Trophoblast cell (in vitro differentiated cells and primary cell): ENCODE results near the gene PLEKHM3.

ENCODE experiments used
- DNase-seq, 2 donors: peaks; one replicate each; pipeline ENCODE4 v3.0.0-alpha.2; 2016
- H2AFZ ChIP-seq: 2 replicates; pipeline ENCODE4 v1.6.1; 2013; ENCODE audit warnings: low read length, moderate library complexity, mild to moderate bottlenecking; ENCODE audit not compliant: insufficient read depth, poor library complexity
- H2AK5ac ChIP-seq: 2 replicates; pipeline ENCODE4 v1.6.1; 2013; ENCODE audit warnings: mild to moderate bottlenecking, low read length
- H2BK120ac ChIP-seq: 2 replicates; pipeline ENCODE4 v1.6.1; 2013; ENCODE audit warnings: low read length, mild to moderate bottlenecking, moderate library complexity; ENCODE audit not compliant: insufficient read depth, poor library complexity
- H2BK12ac ChIP-seq: 2 replicates; pipeline ENCODE4 v1.6.1; 2013; ENCODE audit warnings: mild to moderate bottlenecking, low read length, moderate library complexity
- H2BK5ac ChIP-seq: 2 replicates; pipeline ENCODE4 v1.6.1; 2013; ENCODE audit warnings: low read length, low read depth, moderate library complexity, mild to moderate bottlenecking; ENCODE audit not compliant: poor library complexity
- H3K14ac ChIP-seq: 2 replicates; pipeline ENCODE4 v1.6.1; 2013; ENCODE audit warnings: mild to moderate bottlenecking, low read length
- H3K18ac ChIP-seq: 2 replicates; pipeline ENCODE4 v1.6.1; 2013; ENCODE audit warnings: mild to moderate bottlenecking, low read length
- H3K23ac ChIP-seq: 2 replicates; pipeline ENCODE4 v1.6.1; 2013; ENCODE audit warnings: low read length
- H3K27ac ChIP-seq: 2 replicates; pipeline ENCODE4 v1.5.1; 2013; ENCODE audit warnings: low read depth, mild to moderate bottlenecking, inconsistent platforms, low read length, moderate library complexity
- H3K27me3 ChIP-seq: 2 replicates; pipeline ENCODE4 v1.6.1; 2013; ENCODE audit warnings: inconsistent platforms, mild to moderate bottlenecking, low read length, moderate library complexity; ENCODE audit not compliant: insufficient read depth
- H3K36me3 ChIP-seq, 2 experiments: 1 replicate in 1 of 2; 2 replicates in 1 of 2; pipeline ENCODE4 v1.6.1; 2013; ENCODE audit warnings: low read length in 2 of 2, mild to moderate bottlenecking in 2 of 2, moderate library complexity in 1 of 2; ENCODE audit not compliant: insufficient read depth in 2 of 2, control insufficient read depth in 1 of 2
- H3K4ac ChIP-seq: 2 replicates; pipeline ENCODE4 v1.6.1; 2013; ENCODE audit warnings: low read depth, mild to moderate bottlenecking, low read length, moderate library complexity
- H3K4me1 ChIP-seq, 2 experiments: 1 replicate in 1 of 2; 2 replicates in 1 of 2; pipeline ENCODE4 v1.6.1; 2013; ENCODE audit warnings: low read length in 2 of 2, mild to moderate bottlenecking in 2 of 2, moderate library complexity in 1 of 2; ENCODE audit not compliant: insufficient read depth in 2 of 2, control insufficient read depth in 1 of 2
- H3K4me2 ChIP-seq: 2 replicates; pipeline ENCODE4 v1.6.1; 2013; ENCODE audit warnings: inconsistent platforms, mild to moderate bottlenecking, low read length, moderate library complexity
- H3K4me3 ChIP-seq: 2 replicates; pipeline ENCODE4 v1.5.1; 2013; ENCODE audit warnings: mild to moderate bottlenecking, low read depth, low read length, inconsistent platforms
- H3K79me1 ChIP-seq: one replicate; pipeline ENCODE4 v1.6.1; 2013; ENCODE audit warnings: low read length
- H3K79me2 ChIP-seq: 2 replicates; pipeline ENCODE4 v1.6.1; 2013; ENCODE audit warnings: low read length, mild to moderate bottlenecking; ENCODE audit not compliant: control insufficient read depth, insufficient read depth, poor library complexity
- H3K9ac ChIP-seq: 2 replicates; pipeline ENCODE4 v1.6.1; 2013; ENCODE audit warnings: mild to moderate bottlenecking, low read length
- H3K9me3 ChIP-seq: 2 replicates; pipeline ENCODE4 v1.6.1; 2013; ENCODE audit warnings: low read depth, mild to moderate bottlenecking, control low read depth, inconsistent platforms, low read length; ENCODE audit not compliant: insufficient read depth
- H4K12ac ChIP-seq: 2 replicates; pipeline ENCODE4 v1.6.1; 2013; ENCODE audit warnings: low read depth, mild to moderate bottlenecking, low read length, moderate library complexity
- H4K8ac ChIP-seq: 2 replicates; pipeline ENCODE4 v1.6.1; 2013; ENCODE audit warnings: low read depth, mild to moderate bottlenecking, low read length, moderate library complexity
- H4K91ac ChIP-seq: one replicate; pipeline ENCODE4 v1.6.1; 2013; ENCODE audit warnings: low read depth, mild to moderate bottlenecking, low read length, moderate library complexity
- WGBS: extraction: QIAGEN DNeasy Blood & Tissue Kit; methylation state at CpG from one replicate; pipeline ENCODE4 v1.1.7; 2013; ENCODE audit warnings: missing lambda C conversion rate; ENCODE audit not compliant: insufficient read length, insufficient coverage; ENCODE audit errors: extremely low coverage; 5-methylcytosine and 5-hydroxymethylcytosine counted together

Gene PLEKHM3

GRCh38 chr2:207967121-207967520 lies 58.2 kb downstream of the PLEKHM3 start:
- no CpG with 5 or more reads among the region's 3 CpGs for WGBS
- H2BK120ac ChIP-seq: no peak overlapping the region

GRCh38 chr2:207960911-207961310 lies 64.4 kb downstream of the PLEKHM3 start:
- Histone ChIP-seq H3K4me2 (no peak overlapping the region), H3K18ac (no peak overlapping the region), H3K79me2 (no peaks in the 10 kb centered on the region), H3K27ac (no peak overlapping the region), H2AFZ (no peak overlapping the region), H2BK120ac (no peak overlapping the region), H3K27me3 (no peaks in the 10 kb centered on the region), H3K9ac (no peak overlapping the region), H3K9me3 (no peaks in the 10 kb centered on the region), H3K79me1 (no peaks in the 10 kb centered on the region), H4K91ac (no peak overlapping the region), H3K14ac (no peak overlapping the region), H2BK5ac (no peak overlapping the region), H3K4ac (no peak overlapping the region), H3K23ac (no peak overlapping the region), H4K8ac (no peak overlapping the region), H4K12ac (no peak overlapping the region), H3K4me3 (no peak overlapping the region), H2BK12ac (no peak overlapping the region), H3K36me3 (peaks cover 0 to 2% of the 10 kb centered on the region in 2 experiments), H3K4me1 (no peaks in the 10 kb centered on the region), H2AK5ac (no peak overlapping the region)
- DNase-seq: no peak
- no CpG with 5 or more reads among the region's 1 CpG for WGBS

More at GRCh38 chr2:207967121-207967520, 58.2 kb downstream of the PLEKHM3 start:
- no peaks in the 10 kb centered on the region for H3K27me3 ChIP-seq
- peaks cover 0 to 4% of the 10 kb centered on the region in 2 experiments for H3K4me1 ChIP-seq
- H4K91ac ChIP-seq: no peak overlapping the region
- no peak overlapping the region for H3K23ac ChIP-seq
- H3K4ac ChIP-seq: no peak overlapping the region
- no peak overlapping the region for H2AK5ac ChIP-seq
- H2AFZ ChIP-seq: no peak overlapping the region
- H4K8ac ChIP-seq: no peak overlapping the region
- no peak overlapping the region for H2BK12ac ChIP-seq
- no peak overlapping the region for H3K27ac ChIP-seq
- no peak overlapping the region for H3K14ac ChIP-seq
- H3K36me3 ChIP-seq: peaks cover 0 to 2% of the 10 kb centered on the region in 2 experiments
- no peak overlapping the region for H3K9ac ChIP-seq
- H2BK5ac ChIP-seq: no peak overlapping the region
- no peak overlapping the region for H3K4me3 ChIP-seq
- no peaks in the 10 kb centered on the region for H3K79me2 ChIP-seq
- no peaks in the 10 kb centered on the region for H3K79me1 ChIP-seq
- no peak overlapping the region for H4K12ac ChIP-seq
- H3K4me2 ChIP-seq: no peak overlapping the region
- DNase-seq: no peak
- H3K9me3 ChIP-seq: no peaks in the 10 kb centered on the region
- no peak overlapping the region for H3K18ac ChIP-seq

GRCh38 chr2:207960090-207960489 lies 65.2 kb downstream of the PLEKHM3 start:
- H2BK120ac ChIP-seq: no peak overlapping the region
- H3K4me3 ChIP-seq: no peak overlapping the region
- H3K27me3 ChIP-seq: no peaks in the 10 kb centered on the region
- no peak overlapping the region for H2BK5ac ChIP-seq
- H3K9me3 ChIP-seq: no peaks in the 10 kb centered on the region
- no peak overlapping the region for H3K14ac ChIP-seq
- H2AFZ ChIP-seq: no peak overlapping the region
- H3K18ac ChIP-seq: no peak overlapping the region
- H2AK5ac ChIP-seq: no peak overlapping the region
- H3K79me1 ChIP-seq: no peaks in the 10 kb centered on the region
- H3K9ac ChIP-seq: no peak overlapping the region
- no peak overlapping the region for H4K91ac ChIP-seq
- WGBS: no CpG with 5 or more reads among the region's 1 CpG
- H3K4me1 ChIP-seq: no peaks in the 10 kb centered on the region
- no peak overlapping the region for H3K4me2 ChIP-seq
- no peak for DNase-seq
- no peak overlapping the region for H2BK12ac ChIP-seq
- no peak overlapping the region for H4K8ac ChIP-seq
- no peak overlapping the region for H4K12ac ChIP-seq
- H3K36me3 ChIP-seq: peaks cover 0 to 2% of the 10 kb centered on the region in 2 experiments
- no peak overlapping the region for H3K27ac ChIP-seq
- H3K4ac ChIP-seq: no peak overlapping the region
- H3K79me2 ChIP-seq: no peaks in the 10 kb centered on the region
- no peak overlapping the region for H3K23ac ChIP-seq

GRCh38 chr2:207956771-207957170 lies 68.6 kb downstream of the PLEKHM3 start:
- Histone ChIP-seq H3K23ac (no peak overlapping the region), H3K18ac (no peak overlapping the region), H3K79me1 (no peaks in the 10 kb centered on the region), H2BK120ac (no peak overlapping the region), H2AFZ (no peak overlapping the region), H3K9me3 (no peaks in the 10 kb centered on the region), H3K9ac (no peak overlapping the region), H2BK12ac (no peak overlapping the region), H3K4me1 (no peaks in the 10 kb centered on the region), H3K4me3 (no peak overlapping the region), H3K36me3 (no peaks in the 10 kb centered on the region), H3K14ac (no peak overlapping the region), H3K4ac (no peak overlapping the region), H3K4me2 (no peak overlapping the region), H4K12ac (no peak overlapping the region), H2AK5ac (no peak overlapping the region), H3K27me3 (no peaks in the 10 kb centered on the region), H4K91ac (no peak overlapping the region), H3K79me2 (no peaks in the 10 kb centered on the region), H4K8ac (no peak overlapping the region), H3K27ac (no peak overlapping the region), H2BK5ac (no peak overlapping the region)
- no peak for DNase-seq
- no CpG with 5 or more reads among the region's 3 CpGs for WGBS
